ENCODE data around the gene TMEM123.

Gene TMEM123

DNA sequence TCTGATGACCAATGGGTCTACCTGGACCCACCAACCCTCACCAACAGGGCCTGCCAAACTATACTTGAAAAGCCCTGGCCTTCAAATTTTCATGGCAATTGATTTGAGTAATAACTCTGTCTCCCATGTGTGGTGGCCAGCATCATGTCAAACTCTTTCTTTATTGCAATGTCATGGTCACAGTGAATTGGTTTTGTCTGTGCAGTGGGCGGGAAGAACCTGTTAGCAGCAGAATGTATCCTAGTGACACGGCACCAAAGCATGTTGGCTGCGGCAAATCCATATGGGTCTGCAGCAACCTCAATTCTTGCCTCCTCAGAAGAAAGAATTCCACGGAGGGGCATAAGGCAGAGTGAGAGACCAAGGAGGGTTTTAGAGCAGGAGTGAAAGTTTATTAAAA lies 19.6 kb upstream of the TMEM123 start:
- DNase-seq (ENCODE audit: low read depth in 1 of 2, low spot score in 1 of 2): no peak

DNA sequence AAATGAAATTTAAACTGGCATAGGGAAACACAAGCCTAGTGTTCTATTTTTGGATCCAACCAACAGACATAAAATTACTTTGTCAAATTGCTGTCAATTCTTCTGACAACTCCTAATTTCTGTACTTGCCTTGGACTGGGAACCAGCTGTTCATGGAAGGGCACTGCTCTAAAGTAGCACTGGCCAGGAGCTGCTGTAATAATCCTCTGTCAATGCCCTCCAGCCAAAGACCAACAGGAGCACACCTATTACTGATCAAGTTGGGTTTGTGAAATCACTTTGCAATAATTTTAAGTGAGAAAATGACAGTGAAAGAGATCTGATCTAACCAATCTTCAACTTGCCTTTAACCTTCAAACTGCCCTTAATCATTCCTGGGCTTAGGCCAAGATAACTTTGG lies 18.9 kb upstream of the TMEM123 start:
- DNase-seq (ENCODE audit: low read depth in 1 of 2, low spot score in 1 of 2): no peak

DNA sequence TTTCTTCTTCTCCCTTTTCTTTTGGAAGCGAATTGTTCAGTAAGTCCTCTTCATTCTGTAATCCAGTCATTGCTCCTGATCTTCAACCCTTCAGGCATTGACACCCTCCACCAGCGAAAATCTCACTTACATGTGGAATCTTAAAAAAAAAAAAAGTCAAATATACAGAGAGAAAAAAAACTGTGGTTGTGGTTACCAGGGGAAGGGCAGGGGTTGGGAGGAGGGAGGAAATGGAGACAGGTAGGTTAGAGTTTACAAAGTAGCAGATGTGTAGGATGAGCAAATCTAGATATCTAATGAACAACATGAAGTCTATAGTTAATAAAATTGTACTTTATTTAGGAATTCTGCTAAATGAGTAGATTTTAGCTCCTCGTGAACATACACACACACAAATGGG lies 17.7 kb upstream of the TMEM123 start:
- no peak for DNase-seq (ENCODE audit: low read depth in 1 of 2, low spot score in 1 of 2)

DNA sequence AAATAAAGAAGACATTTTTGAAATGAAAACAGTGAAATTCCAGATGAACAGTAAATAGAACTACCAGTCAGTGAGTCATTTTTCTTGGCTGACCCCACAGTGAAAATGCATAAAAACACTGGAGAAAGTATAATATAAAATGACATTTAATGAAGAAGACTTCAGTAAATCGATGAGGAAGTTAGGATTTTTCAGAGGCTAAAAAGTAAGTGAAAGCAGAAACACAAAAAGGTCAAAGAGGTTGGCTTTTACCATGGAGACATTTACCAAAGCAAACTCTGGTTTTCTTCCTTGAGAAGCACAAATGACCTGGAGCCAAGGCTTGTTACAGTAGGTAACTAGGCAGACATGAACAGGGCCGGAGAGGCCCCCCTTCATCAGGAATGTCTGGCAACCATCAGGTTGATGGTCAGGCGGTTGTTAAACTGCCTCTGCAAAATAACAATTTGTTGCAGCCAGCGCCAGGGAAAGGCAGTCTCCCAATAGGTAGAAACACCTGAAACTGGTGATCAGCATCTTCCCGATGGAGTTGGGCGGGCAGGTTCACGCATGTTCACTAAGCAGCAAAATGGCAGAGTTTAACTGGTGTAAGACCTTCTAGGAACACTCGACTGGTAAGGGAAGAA lies 16.7 kb upstream of the TMEM123 start:
- no peak for DNase-seq (ENCODE audit: low read depth in 1 of 2, low spot score in 1 of 2)

DNA sequence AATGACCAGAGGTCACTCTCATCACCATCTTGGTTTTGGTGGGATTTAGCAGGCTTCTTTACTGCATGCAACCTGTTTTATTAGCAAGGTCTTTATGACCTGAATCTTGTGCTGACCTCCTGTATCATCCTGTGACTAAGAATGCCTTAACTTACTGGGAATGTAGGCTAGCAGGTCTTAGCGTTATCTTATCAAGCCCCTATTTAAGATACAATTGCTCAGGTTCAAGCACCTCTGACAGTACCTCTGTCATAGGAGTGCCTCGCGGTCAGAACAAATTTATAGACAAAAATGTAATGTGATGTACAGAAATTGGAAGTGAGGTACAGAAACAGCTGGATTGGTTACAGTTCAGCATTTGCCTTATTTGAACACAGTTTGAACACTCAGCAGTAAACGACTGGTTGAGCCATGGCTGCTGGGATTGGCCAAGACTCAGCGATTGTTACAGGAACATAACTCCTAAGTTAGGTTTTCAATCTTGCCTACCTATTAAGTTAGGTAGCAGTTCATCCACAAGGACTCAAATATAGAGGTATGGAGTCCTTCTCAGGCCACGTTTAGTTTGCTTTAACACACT lies 16.1 kb upstream of the TMEM123 start:
- DNase-seq (ENCODE audit: low read depth in 1 of 2, low spot score in 1 of 2): no peak

DNA sequence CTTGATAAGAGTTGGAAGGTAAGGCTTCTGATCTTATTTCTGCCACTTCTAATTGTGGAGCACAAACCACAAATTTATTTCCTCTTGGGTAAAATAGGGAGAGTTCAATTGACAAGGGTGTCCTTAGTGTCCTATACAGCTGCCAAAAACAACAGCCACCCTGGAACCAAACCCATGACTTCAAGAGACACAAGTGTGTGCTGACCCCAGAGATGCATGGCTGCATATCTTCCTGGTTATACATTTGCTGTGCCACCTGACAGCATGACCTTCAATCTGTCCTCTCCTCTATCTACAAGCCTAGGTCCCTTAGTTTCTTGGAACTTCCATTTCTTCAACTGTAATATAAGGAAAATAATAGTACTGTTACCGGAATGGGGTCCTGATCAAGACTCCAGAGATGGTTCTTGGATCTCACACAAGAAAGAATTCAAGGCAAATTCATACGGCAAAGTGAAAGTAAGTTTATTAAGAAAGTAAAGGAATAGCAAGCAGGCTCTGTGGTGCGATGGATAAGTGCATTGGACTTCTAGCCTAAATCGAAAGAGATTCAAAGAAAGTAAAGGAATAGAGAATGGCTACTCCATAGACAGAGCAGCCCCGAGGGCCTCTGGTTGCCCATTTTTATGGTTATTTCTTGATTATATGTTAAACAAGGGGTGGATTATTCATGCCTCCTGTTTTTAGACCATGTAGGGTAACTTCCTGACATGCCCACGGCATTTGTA lies 15.5 kb upstream of the TMEM123 start:
- DNase-seq (ENCODE audit: low read depth in 1 of 2, low spot score in 1 of 2): no peak

DNA sequence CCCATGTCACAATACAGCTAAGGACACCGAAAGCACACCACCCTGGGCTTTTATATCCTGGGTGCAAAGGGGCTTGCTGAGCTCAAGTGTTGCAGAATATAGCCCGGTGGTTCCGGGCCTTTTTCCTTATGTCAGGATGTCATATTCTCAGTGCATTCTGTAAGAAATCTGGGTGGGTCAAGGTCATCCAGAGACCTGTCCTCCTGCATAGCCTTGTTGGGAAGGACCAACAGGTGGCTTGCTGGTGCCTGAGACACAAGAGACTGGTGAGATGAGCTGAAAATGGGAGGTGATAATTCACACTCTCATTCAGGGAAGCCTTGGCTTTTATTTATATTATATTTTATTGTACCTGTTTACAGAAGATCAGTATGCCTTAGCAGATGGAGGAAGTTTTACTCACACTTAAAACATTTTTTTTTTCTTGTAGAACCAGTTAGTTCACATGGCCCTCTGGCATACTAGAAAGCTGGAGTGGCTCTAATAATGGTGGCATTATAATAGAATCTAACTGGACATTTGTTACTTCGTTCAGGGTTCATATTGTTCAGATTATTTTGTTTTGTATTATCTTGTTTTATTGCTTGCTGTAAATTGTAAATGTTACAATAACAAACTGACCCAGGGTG lies 14.6 kb upstream of the TMEM123 start:
- DNase-seq (ENCODE audit: low read depth in 1 of 2, low spot score in 1 of 2): no peak

DNA sequence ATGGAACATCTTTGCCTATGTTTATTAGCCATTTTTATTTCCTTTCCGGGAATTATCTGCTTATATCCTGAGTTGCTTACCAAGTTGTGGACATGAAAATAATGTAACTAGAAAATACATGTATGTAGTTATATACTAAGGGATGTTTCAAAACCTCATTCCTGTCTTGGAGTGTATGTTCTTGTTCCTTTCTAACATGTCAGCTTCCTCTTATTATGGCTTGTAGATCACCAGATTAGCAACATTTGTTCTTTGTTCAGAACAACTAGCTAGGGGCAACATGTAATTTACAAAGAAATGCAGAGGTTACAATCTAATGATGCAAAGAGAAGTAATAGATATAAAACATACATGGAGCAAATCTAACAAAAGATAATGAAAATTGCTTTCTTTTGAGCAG lies 13.1 kb upstream of the TMEM123 start:
- no peak for DNase-seq (ENCODE audit: low read depth in 1 of 2, low spot score in 1 of 2)

DNA sequence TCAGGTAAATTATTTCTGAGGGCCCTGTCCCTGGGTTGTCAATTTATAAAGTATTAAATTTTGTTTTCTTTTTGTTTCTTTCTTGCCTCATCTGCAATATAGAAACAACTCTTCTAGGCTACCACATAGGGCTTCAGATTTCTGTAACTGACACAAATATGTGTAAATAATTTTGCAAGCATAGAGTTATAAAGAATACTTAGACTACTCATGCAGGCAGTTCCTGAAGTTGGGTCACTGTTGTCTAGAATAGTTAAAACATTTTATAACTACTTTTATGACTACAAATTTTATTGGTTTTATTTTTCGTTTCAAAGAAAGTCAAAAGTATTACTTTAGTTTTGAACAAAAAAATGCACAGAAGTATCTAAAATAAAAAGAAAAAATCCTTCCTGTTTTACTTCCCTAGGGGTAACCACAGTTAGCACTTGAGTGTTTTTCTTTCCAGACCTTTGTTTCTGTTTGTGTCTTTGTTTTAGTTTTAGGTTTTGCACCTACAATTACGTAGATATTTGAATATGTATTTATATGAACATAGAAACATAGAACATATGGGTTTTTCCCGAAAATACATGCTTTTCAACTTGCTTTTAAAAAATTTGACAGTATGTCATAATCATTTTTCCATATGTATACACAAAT lies 12.4 kb upstream of the TMEM123 start:
- DNase-seq (ENCODE audit: low read depth in 1 of 2, low spot score in 1 of 2): no peak

DNA sequence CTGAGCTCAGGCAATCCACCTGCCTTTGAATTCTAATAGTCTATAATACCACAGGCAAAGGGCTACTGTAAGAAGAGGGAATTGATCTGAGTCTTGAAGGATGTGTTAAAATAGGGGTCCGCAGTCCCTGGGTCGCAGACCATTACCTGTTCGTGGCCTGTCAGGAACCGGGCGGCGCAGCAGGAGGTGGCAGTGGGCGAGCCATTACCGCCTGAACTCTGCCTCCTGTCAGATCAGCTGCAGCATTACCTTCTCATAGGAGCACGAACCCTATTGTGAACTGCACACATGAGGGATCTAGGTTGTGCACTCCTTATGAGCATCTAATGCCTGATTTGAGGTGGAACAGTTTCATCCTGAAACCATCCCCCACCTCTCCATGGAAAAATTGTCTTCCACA lies 11.5 kb upstream of the TMEM123 start:
- DNase-seq (ENCODE audit: low read depth in 1 of 2, low spot score in 1 of 2): no peak

DNA sequence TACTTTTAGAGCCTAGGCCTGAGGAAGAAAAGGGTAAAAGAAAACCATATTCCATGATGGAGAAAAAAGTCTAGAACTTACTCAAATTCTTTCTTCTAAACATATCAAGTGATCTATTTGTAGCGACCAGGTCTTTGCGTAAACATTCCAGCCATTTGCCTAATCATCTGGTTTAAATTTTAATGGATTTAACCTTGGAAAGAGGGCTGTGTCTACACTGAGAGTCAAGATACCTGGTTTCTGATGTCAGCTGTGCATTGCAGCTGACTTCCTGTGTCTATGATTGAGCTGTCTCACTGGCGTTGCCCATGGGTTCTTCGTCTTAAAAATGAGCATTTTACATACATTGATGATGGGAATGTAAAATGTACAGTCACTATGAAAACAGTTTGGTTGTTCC lies 10.0 kb upstream of the TMEM123 start:
- no peak for DNase-seq (ENCODE audit: low read depth in 1 of 2, low spot score in 1 of 2)

DNA sequence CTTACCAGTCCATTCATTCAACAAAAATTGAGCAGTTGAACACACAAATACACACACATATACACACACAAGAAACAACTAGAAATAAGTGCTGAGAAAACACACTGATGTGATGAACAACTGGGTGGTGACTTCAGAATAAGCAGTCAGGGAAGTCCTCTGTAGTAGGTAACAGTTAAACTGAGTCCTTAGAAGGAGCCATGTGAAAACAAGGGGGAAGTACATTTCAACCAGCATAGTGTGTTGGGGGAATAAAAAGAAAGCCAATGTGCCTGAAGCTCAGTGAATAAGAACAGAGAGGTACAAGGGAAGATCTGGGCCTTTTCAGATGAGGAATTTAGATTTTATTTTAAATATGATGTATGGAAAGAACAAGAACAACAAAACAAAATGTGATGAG lies 6.8 kb upstream of the TMEM123 start:
- DNase-seq (ENCODE audit: low read depth in 1 of 2, low spot score in 1 of 2): no peak

DNA sequence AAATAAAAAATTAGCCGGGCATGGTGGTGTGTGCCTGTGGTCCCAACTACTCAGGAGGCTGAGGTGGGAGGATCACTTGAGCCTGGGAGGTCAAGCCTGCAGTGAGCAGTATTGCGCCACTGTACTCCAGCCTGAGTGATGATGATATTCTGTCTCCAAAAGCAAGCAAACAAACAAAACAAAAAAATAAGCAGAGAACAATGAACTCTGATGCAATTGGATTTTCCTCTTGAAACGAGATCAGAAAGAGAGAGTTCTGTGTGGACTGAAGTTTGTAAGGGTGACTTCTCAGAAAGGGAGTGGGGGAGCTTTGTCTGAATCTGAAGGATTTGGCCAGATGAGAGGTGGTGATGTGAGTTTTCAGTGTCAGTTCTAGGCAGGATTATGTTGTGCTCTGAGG lies 6.0 kb upstream of the TMEM123 start:
- no peak for DNase-seq (ENCODE audit: low read depth in 1 of 2, low spot score in 1 of 2)

DNA sequence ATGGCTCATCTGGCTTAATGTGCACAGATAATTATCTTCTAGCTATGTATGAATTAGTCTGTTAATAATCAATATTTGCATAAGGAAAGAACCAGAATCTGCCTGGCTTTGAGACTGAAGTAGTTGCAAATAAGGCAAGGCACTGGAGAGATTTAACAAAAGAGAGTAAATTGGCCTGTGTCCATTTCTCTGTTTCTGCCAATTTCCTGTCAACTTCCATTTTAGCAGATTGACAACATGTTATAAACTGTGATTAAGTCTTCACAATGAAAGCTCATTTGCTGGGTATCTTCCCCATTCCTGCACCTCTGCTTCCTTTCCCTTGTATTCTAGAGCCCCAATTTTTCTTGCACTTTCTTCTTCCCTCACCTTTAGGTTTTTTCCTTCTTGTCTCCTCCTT lies 5.3 kb upstream of the TMEM123 start:
- DNase-seq (ENCODE audit: low read depth in 1 of 2, low spot score in 1 of 2): no peak

DNA sequence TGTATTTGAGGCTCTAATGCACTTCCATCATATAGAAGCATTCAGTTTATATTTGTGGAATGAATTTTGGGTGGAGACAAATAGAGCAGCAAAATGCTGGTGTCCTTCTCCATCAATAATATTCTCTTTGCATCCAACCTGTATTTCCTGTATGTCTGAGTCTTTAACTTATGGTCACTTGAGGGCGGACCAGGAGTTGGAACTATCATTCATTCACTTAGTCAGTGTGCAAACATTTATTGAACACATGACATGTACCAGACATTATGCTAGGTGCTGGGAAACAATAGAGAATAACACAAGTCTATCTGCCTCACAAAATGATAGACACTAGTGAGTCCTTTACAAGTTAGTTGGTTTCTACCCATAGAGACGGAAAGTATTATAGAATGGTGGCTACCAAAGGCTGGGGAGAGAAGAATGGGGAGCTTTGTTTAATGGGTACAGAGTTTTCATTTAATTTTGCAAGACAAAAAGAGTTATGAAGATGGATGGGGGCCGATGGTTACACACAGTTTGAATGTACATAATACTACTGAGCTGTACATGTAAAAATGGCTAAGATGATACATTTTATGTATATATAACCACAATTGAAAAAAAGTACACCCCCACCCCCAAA lies 4.6 kb upstream of the TMEM123 start:
- DNase-seq (ENCODE audit: low read depth in 1 of 2, low spot score in 1 of 2): no peak

DNA sequence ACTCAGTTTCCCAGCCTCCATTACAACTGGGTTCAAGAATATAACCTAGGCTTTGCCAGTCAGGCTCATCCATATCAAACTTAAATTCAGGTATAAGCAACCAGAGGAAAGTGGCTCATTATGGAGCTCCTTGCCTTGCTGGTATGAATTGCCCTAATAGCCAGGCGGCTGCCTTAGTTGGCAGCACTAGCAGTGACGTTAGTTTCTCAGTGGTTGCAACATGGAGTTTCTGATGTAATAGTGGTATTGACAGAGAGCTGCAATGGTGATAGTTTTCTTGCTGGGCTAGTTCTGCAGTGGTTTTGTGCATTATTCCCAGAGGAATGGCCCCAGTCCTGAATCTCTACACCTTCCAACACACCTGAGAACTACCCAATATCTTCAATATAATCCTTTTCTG lies 3.8 kb upstream of the TMEM123 start:
- DNase-seq (ENCODE audit: low read depth in 1 of 2, low spot score in 1 of 2): no peak

DNA sequence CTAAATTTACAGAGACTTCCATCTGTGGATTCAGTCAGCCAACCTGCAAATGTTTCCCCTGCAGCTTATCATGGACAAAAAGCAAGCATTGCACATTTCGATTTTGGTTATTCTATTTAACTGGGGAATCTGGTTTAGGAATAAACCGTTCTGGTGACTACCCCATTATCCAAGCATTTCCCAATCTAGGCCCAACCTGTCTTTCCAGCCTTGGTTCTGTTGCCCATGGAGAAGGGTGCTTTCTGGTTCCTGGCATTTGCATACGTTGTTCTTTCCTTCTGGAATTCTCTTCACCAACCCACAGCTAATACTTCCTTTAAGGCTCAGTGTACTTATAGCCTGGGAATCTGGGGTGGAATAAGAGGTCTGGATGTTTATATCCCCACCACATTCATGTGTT lies 1.4 kb upstream of the TMEM123 start:
- DNase-seq (ENCODE audit: low read depth in 1 of 2, low spot score in 1 of 2): no peak

DNA sequence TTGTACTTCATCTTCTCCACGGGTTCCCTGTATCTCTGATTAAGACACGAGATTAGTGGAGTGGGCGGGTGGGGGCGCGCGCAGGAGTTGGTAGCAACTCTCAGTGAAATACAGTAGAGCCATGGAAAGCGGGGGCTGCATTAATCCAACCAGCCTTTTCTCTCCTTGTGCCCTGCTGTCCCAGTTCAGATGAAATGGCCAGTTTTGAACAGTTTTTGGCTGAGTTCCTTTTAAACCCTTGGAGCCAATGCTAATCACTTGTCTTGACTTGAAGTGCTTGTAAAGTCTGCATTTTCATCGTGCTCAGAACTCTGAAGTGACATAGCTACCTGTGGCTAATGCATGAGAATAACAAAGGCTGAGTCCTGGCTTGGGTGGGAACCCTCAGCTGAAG lies 734 bp upstream of the TMEM123 start:
- DNase-seq (ENCODE audit: low read depth in 1 of 2, low spot score in 1 of 2): no peak

DNA sequence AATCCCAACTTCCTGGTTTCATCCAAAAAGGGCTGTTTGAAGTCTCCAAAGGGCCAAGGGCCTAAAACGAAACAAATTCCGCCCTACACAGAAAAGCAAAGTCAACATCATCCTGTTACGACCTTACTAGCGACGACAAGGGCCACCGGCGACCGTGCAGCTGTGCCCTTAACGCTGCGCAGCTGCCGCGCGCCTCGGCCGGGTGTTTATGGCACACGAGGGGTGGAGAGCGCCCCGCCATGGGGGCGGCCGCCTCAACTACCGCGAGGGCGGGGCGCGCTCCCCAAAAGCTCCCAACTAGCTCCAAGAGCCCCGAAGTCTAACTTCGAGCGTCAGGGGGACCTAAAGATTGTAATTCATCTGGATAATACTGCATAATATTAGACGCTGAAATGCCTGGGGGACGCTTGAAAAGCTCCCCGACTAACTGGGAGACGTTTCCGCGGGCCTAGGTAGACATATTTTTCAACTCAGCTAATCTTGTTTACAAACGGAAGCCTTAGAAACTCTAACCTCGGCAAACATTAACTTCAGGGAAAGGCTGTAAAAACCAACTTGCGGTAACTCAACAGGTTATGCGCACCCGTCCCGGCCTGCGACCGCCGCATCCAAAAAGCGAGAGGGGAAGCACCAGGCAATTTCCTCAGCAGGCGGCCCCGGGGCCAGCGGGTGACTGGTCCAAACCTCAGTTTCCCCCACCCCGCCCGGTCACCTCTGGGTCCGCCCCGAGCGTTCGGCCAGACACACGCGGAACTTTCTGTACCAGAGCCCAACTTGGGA lies 694 bp downstream of the TMEM123 start:
- peak; percentile 53 to 54 for DNase-seq (ENCODE audit: low read depth in 1 of 2, low spot score in 1 of 2)

DNA sequence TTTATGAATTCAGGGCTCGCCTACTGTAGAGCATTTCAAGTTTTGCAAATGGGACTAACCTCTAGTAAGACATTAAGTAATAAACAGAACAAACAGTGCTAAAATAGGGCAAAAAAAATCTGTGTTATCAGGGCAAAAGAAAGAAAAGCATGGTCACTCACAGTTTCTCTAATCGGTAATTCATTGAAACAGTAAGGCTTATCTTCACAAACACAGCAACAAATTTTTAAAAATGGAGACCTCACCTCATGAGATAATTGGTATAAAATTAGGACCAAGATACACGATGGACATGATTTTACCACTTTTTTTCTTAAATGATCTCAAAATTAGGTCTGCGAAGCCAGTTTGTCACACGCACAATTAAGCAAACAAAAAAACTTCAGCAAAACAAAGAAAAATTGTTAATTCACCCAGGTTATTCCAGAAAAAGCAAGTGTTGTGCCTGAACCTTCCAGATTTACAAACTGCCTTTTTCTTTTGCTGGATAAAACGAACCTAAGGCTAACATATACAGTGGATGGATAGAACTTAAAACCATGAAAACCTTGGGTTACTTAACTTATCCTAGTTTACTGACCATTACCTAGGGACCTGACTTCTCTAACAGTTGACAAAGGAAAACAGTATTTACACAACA lies 1.4 kb downstream of the TMEM123 start:
- DNase-seq (ENCODE audit: low read depth in 1 of 2, low spot score in 1 of 2): no peak

All from activated T-helper 1 cell treated with anti-CD3 and anti-CD28 coated beads, Interleukin-2, amount 50 U/mL, for 16 hours (primary cell).